ENCODE measurements around the gene MRPL58. TPM values are rescaled to one million over a fixed set of nuclear protein-coding genes. Genes with fewer than 3 reads are reported as not detected.
"Not testable (repeated sequence)": the region's sequence is repeated elsewhere in the genome, so short reads cannot be mapped to it uniquely, and the experiment has no call there.

Gene MRPL58
- polyA plus RNA-seq, 3 donors, result 18.9 to 52.6 (median 44.4) TPM

- peaks cover 12 to 17% of the 10 kb centered on the region in 2 donors for H3K4me1 ChIP-seq (ENCODE audit: control insufficient read depth in 1 of 2, insufficient read depth in 2 of 2, low read length in 2 of 2)
- TF ChIP-seq CTCF (IDR thresholded peaks at IDR 0.05), result no peak
These were observed 44.1 kb upstream of the MRPL58 start for GRCh38 chr17:74968361-74968780.

GRCh38 chr17:74969501-74969900, 43.0 kb upstream of the MRPL58 start:
- not testable (repeated sequence) for DNase-seq; H3K9me3 ChIP-seq (replicated peaks in 1 of 2; ENCODE audit: control insufficient read depth in 1 of 2, insufficient read depth in 1 of 2, low read length in 2 of 2)

More at GRCh38 chr17:74968361-74968780, 44.1 kb upstream of the MRPL58 start:
- Histone ChIP-seq H3K9ac (ENCODE audit: insufficient read depth, low read length, poor library complexity, severe bottlenecking) (no peak overlapping the region), H3K9me3 (replicated peaks in 1 of 2; ENCODE audit: control insufficient read depth in 1 of 2, insufficient read depth in 1 of 2, low read length in 2 of 2) (peaks cover 0 to 6% of the 10 kb centered on the region in 2 donors), H3K36me3 (replicated peaks in 1 of 2; ENCODE audit: control insufficient read depth in 1 of 2, insufficient read depth in 2 of 2, low read length in 2 of 2) (no peaks in the 10 kb centered on the region), H3K79me2 (ENCODE audit: insufficient read depth, low read length) (no peaks in the 10 kb centered on the region), H3K4me2 (replicated peaks; ENCODE audit: extremely low read depth, low read length, poor library complexity, severe bottlenecking) (no peak overlapping the region), H3K27me3 (ENCODE audit: control insufficient read depth in 2 of 2, insufficient read depth in 2 of 2, low read length in 2 of 2) (peaks cover 18 to 34% of the 10 kb centered on the region in 2 donors), H4K20me1 (ENCODE audit: insufficient read depth, low read length) (no peaks in the 10 kb centered on the region), H3K4me3 (replicated peaks in 1 of 3; ENCODE audit: low read depth in 2 of 3, low read length in 3 of 3) (no peak overlapping the region), H2AFZ (ENCODE audit: insufficient read depth, low read depth, low read length, poor library complexity, severe bottlenecking) (no peak overlapping the region), H3K27ac (ENCODE audit: low read depth in 1 of 2, low read length in 2 of 2) (no peak overlapping the region)
- Mint-ChIP-seq H3K4me3 (no peak overlapping the region), H3K9me3 (peaks cover 0 to 9% (median 5%) of the 10 kb centered on the region in 7 donors), H3K27ac (no peak overlapping the region), H3K27me3 (ENCODE audit: low read depth in 3 of 3) (peaks cover 29 to 56% (median 37%) of the 10 kb centered on the region in 3 donors), H3K36me3 (peaks cover 0 to 6% of the 10 kb centered on the region in 2 donors), H3K4me1 (peaks cover 9% of the 10 kb centered on the region)
- WGBS (ENCODE audit: insufficient coverage), result 100% methylated on average over 3 of the region's 5 CpGs
- intact Hi-C loops (cut with micrococcal nuclease), result loop anchor here in 1 of 2 donors (10.0 kb wide), 1 partner anchor 206 kb away; no protein-coding TSS in a partner anchor
- no peak for DNase-seq

More at GRCh38 chr17:74969501-74969900, 43.0 kb upstream of the MRPL58 start:
- H3K79me2 ChIP-seq (ENCODE audit: insufficient read depth, low read length); H3K27ac Mint-ChIP-seq; H3K4me1 Mint-ChIP-seq; H3K9ac ChIP-seq (ENCODE audit: insufficient read depth, low read length, poor library complexity, severe bottlenecking); H3K4me3 Mint-ChIP-seq; H3K4me3 ChIP-seq (replicated peaks in 1 of 3; ENCODE audit: low read depth in 2 of 3, low read length in 3 of 3); H3K36me3 Mint-ChIP-seq; H3K4me2 ChIP-seq (replicated peaks; ENCODE audit: extremely low read depth, low read length, poor library complexity, severe bottlenecking); H4K20me1 ChIP-seq (ENCODE audit: insufficient read depth, low read length); H3K27ac ChIP-seq (ENCODE audit: low read depth in 1 of 2, low read length in 2 of 2); H2AFZ ChIP-seq (ENCODE audit: insufficient read depth, low read depth, low read length, poor library complexity, severe bottlenecking); H3K36me3 ChIP-seq (replicated peaks in 1 of 2; ENCODE audit: control insufficient read depth in 1 of 2, insufficient read depth in 2 of 2, low read length in 2 of 2): not testable (repeated sequence)
- peaks cover 21 to 45% of the 10 kb centered on the region in 2 donors for H3K27me3 ChIP-seq (ENCODE audit: control insufficient read depth in 2 of 2, insufficient read depth in 2 of 2, low read length in 2 of 2)
- peaks cover 40 to 64% (median 48%) of the 10 kb centered on the region in 3 donors for H3K27me3 Mint-ChIP-seq (ENCODE audit: low read depth in 3 of 3)
- H3K9me3 Mint-ChIP-seq, result peaks cover 0 to 13% (median 5%) of the 10 kb centered on the region in 7 donors
- WGBS (ENCODE audit: insufficient coverage), result 100% methylated on average over 1 of the region's 5 CpGs
- H3K4me1 ChIP-seq (ENCODE audit: control insufficient read depth in 1 of 2, insufficient read depth in 2 of 2, low read length in 2 of 2), result peaks cover 12 to 17% of the 10 kb centered on the region in 2 donors
- intact Hi-C loops (cut with micrococcal nuclease), result loop anchor here in 1 of 2 donors (10.0 kb wide), 1 partner anchor 205 kb away; no protein-coding TSS in a partner anchor
